SJSA1 (cell line): ENCODE measurements around the gene SATB2. TPM values are rescaled to one million over a fixed set of nuclear protein-coding genes. Genes with fewer than 3 reads are reported as not detected.
A peak's percentile ranks its signal among the peaks of the same experiment; 100 is the strongest.

ENCODE experiments used
- DNase-seq, 2 experiments: peaks; one replicate each; pipeline ENCODE4 v3.0.0-alpha.2; 2015 to 2020; ENCODE audit warnings: low spot score in 2 of 2, low read depth in 1 of 2
- H3K27ac ChIP-seq: fragments of 250-450 bp; sonication (Bioruptor Pico); 2 replicates; pipeline ENCODE4 v1.5.1; 2020; ENCODE audit warnings: mild to moderate bottlenecking, moderate library complexity
- H3K27me3 ChIP-seq: fragments of 250-450 bp; sonication (Bioruptor Pico); replicated peaks from 2 replicates; pipeline ENCODE4 v1.5.1; 2020; ENCODE audit warnings: mild to moderate bottlenecking, moderate library complexity
- H3K36me3 ChIP-seq: fragments of 250-450 bp; sonication (Bioruptor Pico); 2 replicates; pipeline ENCODE4 v1.5.1; 2020; ENCODE audit warnings: mild to moderate bottlenecking
- H3K4me1 ChIP-seq: fragments of 250-450 bp; sonication (Bioruptor Pico); replicated peaks from 2 replicates; pipeline ENCODE4 v1.6.1; 2021; ENCODE audit warnings: mild to moderate bottlenecking
- H3K4me3 ChIP-seq: fragments of 250-450 bp; sonication (Bioruptor Pico); 2 replicates; pipeline ENCODE4 v1.5.1; 2020; ENCODE audit warnings: mild to moderate bottlenecking
- H3K9me3 ChIP-seq: fragments of 250-450 bp; sonication (Bioruptor Pico); replicated peaks from 2 replicates; pipeline ENCODE4 v1.5.1; 2020; ENCODE audit warnings: mild to moderate bottlenecking
- total RNA-seq: library from RNA; depleted of rRNA; stranded (reverse); fragments of >200 nt; shearing (Covaris generic); gene quantifications from 2 replicates; pipeline ENCODE4 v1.2.3, GENCODE V29; 2014

The SATB2 gene
- total RNA-seq, 1 experiment from 2014 or later, result 11.0 TPM

DNA sequence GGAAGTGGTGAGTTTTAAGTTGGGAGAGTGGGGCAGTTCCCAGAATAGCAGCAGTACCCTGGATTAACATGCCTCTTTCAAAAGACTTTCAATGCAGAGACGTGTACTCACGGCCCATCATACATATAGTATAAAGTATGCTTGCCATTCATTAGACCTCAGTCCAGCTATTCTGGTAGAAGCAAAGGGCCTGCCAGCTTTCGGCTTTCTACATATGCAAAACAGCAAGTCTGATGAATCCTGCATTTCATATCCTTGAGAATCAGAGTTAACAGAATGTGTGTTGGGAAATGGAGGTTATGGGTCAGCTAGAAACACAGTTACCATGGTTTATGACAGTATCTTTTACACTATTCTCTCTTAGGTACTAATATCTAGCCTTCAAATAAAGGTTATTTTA lies 27.5 kb downstream of the SATB2 start:
- Histone ChIP-seq H3K27me3 (no peaks in the 10 kb centered on the region), H3K9me3 (no peaks in the 10 kb centered on the region), H3K36me3 (peaks cover 35% of the 10 kb centered on the region), H3K4me3 (no peak overlapping the region), H3K27ac (no peak overlapping the region), H3K4me1 (peaks cover 20% of the 10 kb centered on the region)
- DNase-seq, result no peak

DNA sequence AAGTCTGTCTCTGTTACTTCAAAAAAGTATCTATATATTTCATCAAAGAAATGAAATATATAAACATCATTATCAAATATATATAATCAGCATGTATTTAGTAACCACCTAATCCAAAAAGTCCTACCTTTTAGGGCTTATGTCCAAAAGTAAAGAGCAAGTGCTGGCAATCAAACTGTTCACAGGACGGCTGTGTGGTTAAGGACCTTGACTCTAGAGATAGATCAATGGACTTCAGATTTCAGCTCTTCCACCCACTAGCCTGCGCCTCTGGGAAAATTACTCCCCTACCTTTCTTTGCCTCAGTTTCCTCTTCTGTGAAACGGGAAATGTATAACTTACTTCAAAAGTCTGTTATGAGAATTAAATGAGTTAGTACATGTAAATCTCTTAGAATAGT lies 29.4 kb downstream of the SATB2 start:
- no peaks in the 10 kb centered on the region for H3K27me3 ChIP-seq

DNA sequence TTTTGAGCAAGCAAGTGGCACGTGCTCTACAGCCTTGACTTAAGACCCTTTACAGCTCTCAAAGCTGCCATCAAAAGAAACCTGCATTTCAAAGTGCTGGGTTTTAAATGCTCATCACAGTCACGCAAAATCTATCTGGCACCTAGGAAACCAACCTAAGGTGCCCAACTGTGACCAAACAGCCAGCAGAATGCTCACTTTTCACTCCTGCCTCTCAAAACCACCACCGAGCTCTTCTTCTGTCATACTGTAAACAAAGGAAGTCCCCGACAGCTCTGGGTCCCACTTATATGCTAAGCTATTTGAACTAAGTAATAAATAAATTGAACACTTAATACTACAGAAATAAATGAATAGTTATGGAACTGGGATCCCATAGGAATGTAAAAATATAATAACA lies 33.6 kb downstream of the SATB2 start:
- Histone ChIP-seq H3K4me3 (no peak overlapping the region), H3K27me3 (no peaks in the 10 kb centered on the region), H3K36me3 (peaks cover 30% of the 10 kb centered on the region), H3K27ac (no peak overlapping the region), H3K9me3 (no peaks in the 10 kb centered on the region), H3K4me1 (peaks cover 6% of the 10 kb centered on the region; the same call in 1 of the 2 replicates)
- DNase-seq, result no peak

More for the DNA sequence above, 29.4 kb downstream of the SATB2 start:
- no peak overlapping the region for H3K27ac ChIP-seq
- H3K4me3 ChIP-seq, result no peak overlapping the region
- H3K4me1 ChIP-seq, result peaks cover 17% of the 10 kb centered on the region
- no peaks in the 10 kb centered on the region for H3K9me3 ChIP-seq
- peaks cover 34% of the 10 kb centered on the region for H3K36me3 ChIP-seq
- DNase-seq, result no peak

DNA sequence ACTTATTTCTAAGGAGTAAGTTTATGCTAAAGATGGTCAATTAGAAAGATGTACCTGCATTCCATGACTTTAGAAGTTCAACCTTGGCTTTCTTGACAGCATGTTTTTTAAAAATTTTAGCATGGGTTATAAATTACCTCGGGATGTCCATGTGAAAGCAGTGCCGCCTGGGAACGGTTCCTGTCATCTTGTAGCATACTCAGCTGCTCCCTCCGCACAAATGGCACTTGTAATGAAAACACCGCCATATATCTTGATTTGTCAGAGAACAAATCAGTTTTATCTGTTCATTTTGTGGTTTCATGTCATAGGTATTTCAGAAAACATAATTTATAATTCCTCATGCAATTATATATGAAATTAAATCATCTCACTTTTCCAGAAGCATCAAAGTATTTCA lies 38.3 kb downstream of the SATB2 start:
- no peak for DNase-seq
- Histone ChIP-seq H3K4me1 (no peaks in the 10 kb centered on the region), H3K36me3 (peaks cover 32% of the 10 kb centered on the region), H3K9me3 (no peaks in the 10 kb centered on the region), H3K27me3 (no peaks in the 10 kb centered on the region), H3K27ac (no peak overlapping the region), H3K4me3 (no peak overlapping the region)

DNA sequence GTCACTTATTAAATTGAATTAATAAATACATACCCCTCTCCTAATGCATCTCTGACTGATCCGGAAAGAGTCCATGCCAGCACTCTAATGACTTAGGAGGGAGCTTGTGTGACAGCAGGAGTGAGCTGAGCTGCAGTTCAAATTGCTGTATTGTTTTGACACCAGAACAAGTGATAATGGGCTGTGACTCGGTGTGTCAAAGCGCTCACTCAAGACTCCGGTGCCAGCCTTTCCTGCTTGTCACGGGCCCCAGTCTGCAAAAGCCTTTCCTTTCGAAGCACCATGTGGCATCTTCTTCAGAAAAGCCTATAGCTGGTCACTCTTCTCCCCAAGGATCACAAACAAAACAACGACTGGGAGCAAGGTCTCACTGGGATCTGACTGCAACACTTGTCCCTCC lies 43.3 kb downstream of the SATB2 start:
- Histone ChIP-seq H3K9me3 (no peaks in the 10 kb centered on the region), H3K27ac (no peak overlapping the region), H3K4me3 (no peak overlapping the region), H3K4me1 (peaks cover 10% of the 10 kb centered on the region), H3K27me3 (no peaks in the 10 kb centered on the region), H3K36me3 (peaks cover 15% of the 10 kb centered on the region)
- DNase-seq, result no peak

DNA sequence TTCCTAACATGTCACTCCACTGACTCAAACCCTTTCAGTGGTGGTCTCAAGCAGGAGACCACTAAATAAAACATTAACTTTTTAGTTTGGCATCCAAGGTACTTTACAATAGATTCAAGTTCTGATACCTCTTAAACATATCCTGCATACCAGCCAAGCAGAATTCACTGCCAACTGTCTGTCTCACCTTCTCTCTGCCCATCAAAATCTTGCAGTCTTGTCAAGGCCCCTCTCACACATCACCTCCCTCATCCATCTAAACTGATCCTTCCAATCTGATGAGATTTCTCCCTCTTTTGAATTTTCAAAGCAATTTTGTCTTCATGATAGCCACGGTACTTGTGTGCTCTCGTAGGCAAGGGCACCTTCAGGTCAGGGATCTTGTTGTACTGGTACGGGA lies 43.7 kb downstream of the SATB2 start:
- Histone ChIP-seq H3K9me3 (no peaks in the 10 kb centered on the region), H3K27ac (no peak overlapping the region), H3K27me3 (no peaks in the 10 kb centered on the region), H3K4me1 (peaks cover 10% of the 10 kb centered on the region), H3K36me3 (peaks cover 13% of the 10 kb centered on the region), H3K4me3 (no peak overlapping the region)
- DNase-seq, result no peak

DNA sequence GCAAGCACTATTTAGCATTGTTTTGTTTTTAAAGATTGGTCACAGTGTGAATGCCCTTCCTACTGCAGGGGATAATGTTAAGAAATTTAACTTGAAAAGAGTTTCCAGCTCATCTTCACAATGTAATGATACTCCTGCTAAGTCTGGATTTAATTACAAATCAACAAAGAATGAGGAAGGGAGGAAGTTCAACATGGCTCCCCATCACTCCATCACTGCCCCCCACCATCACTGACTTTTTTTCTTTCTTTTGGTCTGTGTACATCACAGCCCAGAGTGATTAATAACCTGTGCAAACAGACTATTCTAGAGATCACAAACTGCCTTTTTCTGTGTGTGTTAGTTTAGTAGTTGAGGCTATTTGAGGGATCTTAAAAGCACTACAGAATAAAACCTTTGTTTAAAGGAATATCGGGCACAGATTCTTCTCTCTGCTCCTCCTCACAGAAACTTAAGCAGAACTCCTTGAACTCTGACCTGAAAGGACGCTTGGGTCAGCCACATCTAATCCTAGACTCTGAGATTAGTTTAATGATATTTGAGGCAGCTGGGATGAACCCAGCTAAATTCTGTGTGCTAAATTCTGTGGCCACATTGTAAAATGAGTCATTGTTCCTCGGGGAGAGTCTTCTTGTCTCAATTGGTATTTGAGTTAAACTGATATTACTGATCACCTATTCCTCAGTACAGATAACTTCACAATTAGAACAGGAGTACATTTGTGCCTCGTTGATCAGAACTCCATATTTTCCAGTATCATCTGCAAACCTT lies 47.8 kb downstream of the SATB2 start:
- Histone ChIP-seq H3K27ac (peak overlapping the region; percentile 45), H3K27me3 (no peaks in the 10 kb centered on the region), H3K4me3 (no peak overlapping the region), H3K4me1 (peaks cover 12% of the 10 kb centered on the region), H3K9me3 (no peaks in the 10 kb centered on the region), H3K36me3 (peaks cover 2% of the 10 kb centered on the region)
- DNase-seq, result peak in 1 of 2 experiments; percentile 22

DNA sequence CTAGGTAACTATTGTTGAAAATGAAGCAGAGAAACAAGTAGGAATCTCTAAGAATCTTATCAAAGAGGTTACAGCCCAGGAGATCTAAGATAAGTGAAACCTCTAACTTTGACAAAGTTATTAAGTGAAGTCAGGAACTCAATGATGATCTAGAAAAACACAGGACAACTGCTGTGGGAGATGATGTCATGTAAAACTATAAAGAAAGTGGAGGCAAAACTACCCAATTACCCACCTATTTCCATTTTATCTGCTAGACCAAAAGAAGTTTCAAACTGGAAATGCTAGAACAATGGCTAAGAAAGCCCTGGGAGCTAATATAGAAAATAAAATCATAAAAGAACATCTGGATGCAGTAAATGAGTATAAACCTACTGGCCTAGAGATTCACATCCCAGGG lies 50.3 kb downstream of the SATB2 start:
- Histone ChIP-seq H3K36me3 (peaks cover 8% of the 10 kb centered on the region), H3K4me3 (no peak overlapping the region), H3K4me1 (peaks cover 16% of the 10 kb centered on the region), H3K27ac (no peak overlapping the region), H3K27me3 (no peaks in the 10 kb centered on the region), H3K9me3 (no peaks in the 10 kb centered on the region)
- DNase-seq, result no peak

DNA sequence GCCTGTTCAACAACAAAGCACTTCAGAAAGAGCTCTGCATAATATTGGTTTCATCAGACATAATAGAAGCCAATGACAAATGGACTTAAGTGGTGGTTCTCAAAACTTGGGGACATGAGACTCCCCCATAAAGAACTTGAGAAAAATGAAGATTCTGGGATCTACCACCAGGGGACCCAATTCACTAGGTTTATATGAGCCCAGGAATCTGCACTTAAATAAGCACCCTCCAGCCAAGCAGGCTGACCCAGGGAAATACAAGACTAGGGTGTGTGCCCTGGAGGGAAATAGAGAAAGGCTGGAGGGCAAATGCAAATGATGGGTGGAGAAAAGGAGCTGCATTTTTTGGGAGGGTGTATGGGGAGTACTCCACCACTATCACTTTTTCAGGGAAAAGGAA lies 52.5 kb downstream of the SATB2 start:
- Histone ChIP-seq H3K9me3 (no peaks in the 10 kb centered on the region), H3K4me3 (no peak overlapping the region), H3K36me3 (peaks cover 15% of the 10 kb centered on the region; the same call in 1 of the 2 replicates), H3K4me1 (peaks cover 13% of the 10 kb centered on the region), H3K27ac (no peak overlapping the region), H3K27me3 (no peaks in the 10 kb centered on the region)
- no peak for DNase-seq

DNA sequence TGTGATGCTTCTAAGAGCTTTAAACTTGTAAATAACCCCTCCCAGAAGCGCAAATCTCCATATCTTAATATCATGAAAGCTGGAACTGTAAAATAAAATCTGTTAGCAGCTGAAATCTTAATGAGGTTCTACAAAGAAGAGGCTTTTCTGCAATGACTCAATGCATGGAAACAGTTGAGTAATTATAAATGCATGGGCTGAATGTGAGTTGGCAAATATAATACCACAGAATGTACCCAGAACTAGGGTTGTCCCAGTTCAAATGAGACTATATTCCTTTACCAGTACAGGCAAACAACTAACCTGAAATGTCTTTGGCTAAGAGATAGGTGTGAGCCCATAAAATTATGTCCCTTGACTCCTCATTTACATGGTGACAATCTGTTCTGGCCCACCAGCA lies 52.9 kb downstream of the SATB2 start:
- no peak for DNase-seq
- no peaks in the 10 kb centered on the region for H3K9me3 ChIP-seq

DNA sequence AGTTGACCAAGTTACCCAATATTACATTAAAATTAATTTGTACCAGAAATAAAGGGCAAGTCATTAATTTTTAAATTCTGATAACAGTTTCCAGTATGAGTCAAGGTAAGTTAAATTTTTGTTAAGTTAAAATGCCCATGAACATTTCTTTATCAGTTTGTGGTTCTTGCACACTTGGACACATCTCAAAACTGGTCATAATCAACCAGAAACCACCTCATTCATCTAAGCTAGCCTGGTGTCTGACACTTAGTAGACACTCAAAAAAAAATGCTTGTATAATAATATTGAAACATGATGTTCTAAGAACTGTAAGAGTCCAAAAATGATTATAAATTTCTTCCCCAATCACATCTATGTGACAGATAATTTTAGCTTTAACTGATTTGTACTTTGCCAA lies 62.4 kb downstream of the SATB2 start:
- H3K36me3 ChIP-seq, result peaks cover 8% of the 10 kb centered on the region; the same call in 1 of the 2 replicates
- no peak overlapping the region for H3K4me3 ChIP-seq
- no peak for DNase-seq
- peaks cover 4% of the 10 kb centered on the region; the same call in 1 of the 2 replicates for H3K4me1 ChIP-seq
- H3K27me3 ChIP-seq, result no peaks in the 10 kb centered on the region
- no peak overlapping the region for H3K27ac ChIP-seq
- H3K9me3 ChIP-seq, result no peaks in the 10 kb centered on the region

More for the DNA sequence above, 52.9 kb downstream of the SATB2 start:
- H3K27ac ChIP-seq, result no peak overlapping the region
- H3K36me3 ChIP-seq, result peaks cover 16% of the 10 kb centered on the region; the same call in 1 of the 2 replicates
- H3K4me3 ChIP-seq, result no peak overlapping the region
- H3K4me1 ChIP-seq, result peaks cover 9% of the 10 kb centered on the region
- H3K27me3 ChIP-seq, result no peaks in the 10 kb centered on the region

DNA sequence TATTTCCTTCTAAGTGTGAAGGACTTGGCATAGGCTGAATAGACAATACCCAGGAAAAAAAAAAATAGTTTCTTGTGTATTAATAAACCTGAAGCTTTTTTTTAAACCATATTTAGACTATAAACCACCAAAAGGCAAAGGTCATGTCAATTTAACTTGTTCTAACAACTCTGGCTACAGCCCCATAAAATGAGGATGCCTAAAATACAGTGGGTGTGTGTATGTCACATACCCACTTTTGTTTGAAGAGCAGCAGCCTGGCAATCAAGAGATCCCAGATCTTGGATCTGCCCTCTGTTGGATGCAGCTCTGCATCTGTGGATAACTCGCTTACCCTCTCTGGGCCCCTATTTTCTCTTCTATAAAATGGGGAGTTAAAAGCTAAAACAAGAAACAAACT lies 65.4 kb downstream of the SATB2 start:
- no peak for DNase-seq
- H3K4me3 ChIP-seq, result no peak overlapping the region
- H3K36me3 ChIP-seq, result no peaks in the 10 kb centered on the region
- H3K9me3 ChIP-seq, result no peaks in the 10 kb centered on the region
- H3K27ac ChIP-seq, result no peak overlapping the region
- H3K27me3 ChIP-seq, result no peaks in the 10 kb centered on the region
- H3K4me1 ChIP-seq, result peaks cover 11% of the 10 kb centered on the region

DNA sequence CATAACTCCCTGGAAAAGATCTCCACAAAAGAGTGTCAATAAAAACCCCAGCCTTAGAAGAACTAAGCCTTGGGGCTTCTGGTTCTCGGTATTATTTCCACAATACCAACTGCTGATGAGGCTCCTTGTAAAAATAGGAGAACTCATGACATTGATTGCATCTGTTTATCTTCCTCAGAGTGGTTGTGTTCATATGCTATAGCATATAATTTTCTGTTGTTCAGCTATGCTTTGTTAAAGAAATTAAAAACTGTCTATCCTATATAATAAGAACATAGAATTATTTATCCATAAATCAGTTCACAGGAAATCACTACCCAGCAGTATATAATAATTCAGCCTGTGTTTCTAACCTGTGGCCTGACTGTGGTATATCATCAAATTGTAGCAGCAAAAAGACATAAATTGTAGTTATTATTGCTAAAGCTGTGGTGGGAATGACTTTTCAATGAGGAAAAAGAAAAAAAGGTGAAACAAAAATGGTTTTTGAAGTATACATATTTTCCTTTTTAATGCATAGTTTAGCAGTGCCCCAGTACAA lies 68.9 kb downstream of the SATB2 start:
- no peak overlapping the region for H3K4me3 ChIP-seq
- H3K27me3 ChIP-seq, result no peaks in the 10 kb centered on the region
- H3K36me3 ChIP-seq, result no peaks in the 10 kb centered on the region
- no peak for DNase-seq
- peaks cover 11% of the 10 kb centered on the region for H3K4me1 ChIP-seq
- no peaks in the 10 kb centered on the region for H3K9me3 ChIP-seq
- no peak overlapping the region for H3K27ac ChIP-seq

DNA sequence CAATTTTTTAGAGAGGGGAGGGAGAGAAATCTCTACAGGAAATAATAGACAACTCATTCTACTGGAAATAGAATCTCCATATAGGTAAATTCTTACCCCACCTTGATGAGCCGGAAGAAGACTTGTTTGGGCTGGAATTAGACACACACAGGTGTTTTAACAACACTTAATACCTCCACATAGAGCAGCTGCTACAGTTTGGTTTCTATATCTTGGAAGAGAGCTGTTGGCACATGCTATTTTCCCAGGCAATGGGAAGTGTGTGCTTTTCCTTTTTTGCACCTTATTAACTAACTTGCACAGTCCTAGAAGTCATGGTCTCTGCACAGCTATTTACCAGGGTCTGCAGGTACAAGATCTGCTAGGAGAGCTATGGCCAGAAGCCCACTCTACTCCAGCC lies 73.7 kb downstream of the SATB2 start:
- Histone ChIP-seq H3K4me1 (peaks cover 17% of the 10 kb centered on the region), H3K27ac (no peak overlapping the region), H3K4me3 (no peak overlapping the region), H3K27me3 (no peaks in the 10 kb centered on the region), H3K36me3 (peaks cover 18% of the 10 kb centered on the region; the same call in 1 of the 2 replicates), H3K9me3 (no peaks in the 10 kb centered on the region)
- DNase-seq, result no peak
